ENCODE results near the gene CAMP.

DNA sequence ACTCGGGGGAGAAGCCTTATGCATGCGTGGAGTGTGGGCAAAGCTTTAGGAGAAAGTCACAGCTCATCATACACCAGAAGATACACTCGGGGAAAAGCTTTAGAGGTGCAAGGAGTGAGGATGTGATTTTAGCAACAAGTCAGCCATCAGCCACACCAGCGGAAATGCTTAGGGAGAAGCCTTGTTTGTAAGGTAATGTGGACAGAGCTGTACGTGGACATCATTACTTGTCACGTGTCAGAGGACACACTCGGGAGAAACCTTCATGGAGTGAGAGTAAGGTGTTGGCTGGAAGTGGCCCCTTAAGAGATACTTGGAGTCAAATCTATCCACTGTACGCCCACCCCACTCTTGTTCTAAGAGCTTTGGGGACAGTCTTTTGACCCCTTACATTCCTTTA, 46.3 kb downstream of the CAMP start:
- no peak for TF ChIP-seq CTCF (IDR thresholded peaks at IDR 0.05)
- TF ChIP-seq EP300 (IDR thresholded peaks at IDR 0.05; ENCODE audit: borderline replicate concordance in 1 of 2, low read depth in 1 of 2, low read length in 1 of 2): no peak
- TF ChIP-seq POLR2AphosphoS5 (IDR thresholded peaks at IDR 0.05; ENCODE audit: low read depth, low read length): no peak
- no peak for TF ChIP-seq GABPA (IDR thresholded peaks at IDR 0.05; ENCODE audit: low read depth)
- no peak for TF ChIP-seq RAD21 (IDR thresholded peaks at IDR 0.05; ENCODE audit: low read length)
- TF ChIP-seq SMC3 (IDR thresholded peaks at IDR 0.05; ENCODE audit: low read depth, low read length): no peak

All from SK-N-SH (cell line).